K562 (cell line): ENCODE data around the gene KMT2D.

ENCODE experiments used
- CBX5 ChIP-seq: IDR thresholded peaks from 2 replicates; pipeline ENCODE4 v1.6.1; 2014; ENCODE audit warnings: low read depth, borderline replicate concordance
- NFATC3 ChIP-seq: fragments of 450-650 bp; IDR thresholded peaks from 2 replicates; pipeline ENCODE4 v1.6.1; 2017; ENCODE audit warnings: mild to moderate bottlenecking
- TF ChIP-seq, protein P1 (sequence below), 3 experiments: IDR thresholded peaks in 2 of 3; conservative IDR thresholded peaks in 1 of 3; 2 replicates each; pipeline ENCODE4 v1.5.1; 2011 to 2012; ENCODE audit warnings: low read length in 3 of 3, mild to moderate bottlenecking in 3 of 3, control low read depth in 2 of 3, improper control_type of control experiment in 1 of 3, inconsistent platforms in 1 of 3, low read depth in 1 of 3, mixed read lengths in 1 of 3, moderate library complexity in 1 of 3; ENCODE audit not compliant: insufficient read depth in 2 of 3

DNA sequence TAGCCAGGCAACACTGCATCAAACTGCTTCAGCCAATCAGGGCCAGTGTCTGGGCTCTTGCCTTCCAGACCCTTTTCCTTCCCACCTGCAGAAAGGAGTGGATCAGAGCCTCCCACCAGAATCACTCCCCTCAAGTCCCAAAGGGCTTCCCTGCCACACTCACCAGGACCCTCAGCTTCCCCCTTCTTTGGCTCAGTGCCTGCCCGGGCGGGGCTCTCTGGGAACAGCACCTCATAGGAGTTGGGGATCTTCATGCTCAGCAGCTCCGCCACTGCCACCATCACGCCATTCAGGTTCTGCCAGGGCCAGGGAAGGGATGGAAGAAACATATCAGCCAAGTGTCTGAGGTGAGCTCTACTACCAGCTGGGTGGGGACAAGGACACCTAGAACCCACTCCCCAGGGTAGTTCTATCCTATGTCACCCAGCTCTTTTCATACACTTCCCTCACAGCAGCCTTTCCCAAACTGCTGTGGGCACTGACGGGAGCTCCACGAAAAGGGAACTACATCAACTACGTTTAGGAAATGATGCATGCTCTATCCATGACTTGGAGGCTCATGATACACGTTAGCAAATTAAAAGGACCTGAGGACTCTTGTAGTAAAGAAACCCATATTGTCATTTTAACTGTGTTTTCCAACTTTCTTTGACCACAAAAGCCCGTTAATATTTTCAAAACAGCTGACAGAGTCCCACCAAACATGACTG, 32.6 kb downstream of the KMT2D start:
- no peak for TF ChIP-seq CBX5
- no peak for TF ChIP-seq NFATC3
- TF ChIP-seq, protein P1, sequence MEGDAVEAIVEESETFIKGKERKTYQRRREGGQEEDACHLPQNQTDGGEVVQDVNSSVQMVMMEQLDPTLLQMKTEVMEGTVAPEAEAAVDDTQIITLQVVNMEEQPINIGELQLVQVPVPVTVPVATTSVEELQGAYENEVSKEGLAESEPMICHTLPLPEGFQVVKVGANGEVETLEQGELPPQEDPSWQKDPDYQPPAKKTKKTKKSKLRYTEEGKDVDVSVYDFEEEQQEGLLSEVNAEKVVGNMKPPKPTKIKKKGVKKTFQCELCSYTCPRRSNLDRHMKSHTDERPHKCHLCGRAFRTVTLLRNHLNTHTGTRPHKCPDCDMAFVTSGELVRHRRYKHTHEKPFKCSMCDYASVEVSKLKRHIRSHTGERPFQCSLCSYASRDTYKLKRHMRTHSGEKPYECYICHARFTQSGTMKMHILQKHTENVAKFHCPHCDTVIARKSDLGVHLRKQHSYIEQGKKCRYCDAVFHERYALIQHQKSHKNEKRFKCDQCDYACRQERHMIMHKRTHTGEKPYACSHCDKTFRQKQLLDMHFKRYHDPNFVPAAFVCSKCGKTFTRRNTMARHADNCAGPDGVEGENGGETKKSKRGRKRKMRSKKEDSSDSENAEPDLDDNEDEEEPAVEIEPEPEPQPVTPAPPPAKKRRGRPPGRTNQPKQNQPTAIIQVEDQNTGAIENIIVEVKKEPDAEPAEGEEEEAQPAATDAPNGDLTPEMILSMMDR (IDR thresholded peaks at IDR 0.05 in 2 of 3, conservative IDR thresholded peaks at IDR 0.05 in 1 of 3; ENCODE audit: insufficient read depth in 2 of 3, low read depth in 1 of 3, low read length in 3 of 3) = no peak
